SH-SY5Y (cell line): ENCODE measurements around the gene NFE2L2.

ENCODE experiments used
- GATA2 ChIP-seq: IDR thresholded peaks from 2 replicates; pipeline ENCODE4 v1.6.1; 2011; ENCODE audit warnings: mild to moderate bottlenecking, low read depth, low read length
- GATA3 ChIP-seq: IDR thresholded peaks from 2 replicates; pipeline ENCODE4 v1.6.1; 2011; ENCODE audit warnings: low read depth, mild to moderate bottlenecking, low read length, moderate library complexity

GRCh38 chr2:177258059-177258458, 6.5 kb downstream of the NFE2L2 start:
- no peak for TF ChIP-seq GATA2
- TF ChIP-seq GATA3 = no peak
